Right forelimb (tissue), 1 donor: ENCODE measurements around the gene SCNM1.
"Not testable (repeated sequence)": the region's sequence is repeated elsewhere in the genome, so short reads cannot be mapped to it uniquely, and the experiment has no call there.

Source experiments
- DNase-seq: peaks from one replicate; pipeline ENCODE4 v3.0.0-alpha.2; 2018

The SCNM1 gene

DNA sequence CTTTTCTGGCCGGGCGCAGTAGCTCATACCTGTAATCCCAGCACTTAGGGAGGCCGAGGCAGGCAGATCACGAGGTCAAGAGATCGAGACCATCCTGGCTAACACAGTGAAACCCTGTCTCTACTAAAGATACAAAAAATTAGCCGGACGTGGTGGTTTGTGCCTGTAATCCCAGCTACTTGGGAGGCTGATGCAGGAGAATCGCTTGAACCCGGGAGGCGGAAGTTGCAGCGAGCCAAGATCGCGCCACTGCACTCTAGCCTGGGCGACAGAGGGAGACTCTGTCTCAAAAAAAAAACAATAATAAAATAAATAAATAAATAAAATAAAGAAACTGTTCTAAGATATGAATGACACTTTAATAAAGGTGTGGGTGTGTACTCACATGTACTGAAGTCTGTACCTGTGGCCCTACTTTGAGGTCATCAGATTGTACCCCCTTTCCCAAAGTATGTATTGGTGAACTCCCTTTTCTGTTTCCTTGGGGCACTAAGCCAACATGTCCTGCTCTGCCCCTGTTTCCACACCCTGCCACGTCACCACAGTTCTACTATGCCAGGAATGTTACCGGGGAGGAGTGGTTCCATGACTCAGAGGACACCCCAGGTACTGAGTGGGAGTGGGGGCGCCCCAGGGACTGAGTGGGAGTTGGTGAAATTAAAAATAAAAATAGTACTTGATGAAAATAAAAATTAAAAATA lies 29.1 kb downstream of the SCNM1 start:
- DNase-seq = not testable (repeated sequence)

DNA sequence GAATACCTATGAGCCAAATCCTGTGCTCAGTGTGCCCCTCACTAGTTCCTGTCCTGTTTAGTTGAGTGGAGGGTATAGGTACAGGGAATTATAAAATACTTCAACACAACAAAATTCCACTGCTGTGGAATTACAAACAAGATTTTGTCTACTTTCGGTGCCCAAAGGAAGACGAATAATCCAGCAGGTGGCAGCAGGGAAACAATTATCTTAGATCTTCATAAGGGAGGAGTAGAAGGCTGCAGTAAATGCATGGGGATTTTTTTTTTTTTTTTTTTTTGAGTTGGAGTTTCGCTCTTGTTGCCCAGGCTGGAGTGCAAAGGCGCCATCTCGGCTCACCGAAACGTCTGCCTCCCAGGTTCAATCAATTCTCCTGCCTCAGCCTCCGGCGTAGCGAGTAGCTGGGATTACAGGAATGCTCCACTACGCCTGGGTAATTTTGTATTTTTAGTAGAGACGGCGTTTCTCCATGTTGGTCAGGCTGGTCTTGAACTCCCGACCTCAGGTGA lies 30.4 kb downstream of the SCNM1 start:
- peak; percentile 52 for DNase-seq

DNA sequence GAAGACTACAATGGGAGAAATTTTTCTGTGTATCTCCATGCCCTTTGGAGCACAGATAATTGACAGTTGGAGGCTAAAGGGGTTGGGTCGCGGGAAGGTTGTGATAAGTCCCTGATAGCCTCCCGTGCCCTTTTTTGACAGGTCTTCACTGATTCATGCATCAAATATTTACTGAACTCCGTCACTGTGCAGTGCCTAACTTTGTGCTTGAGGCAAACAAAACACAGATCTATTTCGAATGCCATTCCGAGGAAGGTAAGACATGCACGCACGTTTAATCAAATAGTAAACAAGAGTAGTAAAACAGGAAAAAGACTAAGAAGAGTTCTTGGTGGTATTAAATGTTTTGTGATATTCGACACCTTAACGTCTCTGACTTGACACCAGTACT lies 31.9 kb downstream of the SCNM1 start:
- DNase-seq = peak; percentile 44

DNA sequence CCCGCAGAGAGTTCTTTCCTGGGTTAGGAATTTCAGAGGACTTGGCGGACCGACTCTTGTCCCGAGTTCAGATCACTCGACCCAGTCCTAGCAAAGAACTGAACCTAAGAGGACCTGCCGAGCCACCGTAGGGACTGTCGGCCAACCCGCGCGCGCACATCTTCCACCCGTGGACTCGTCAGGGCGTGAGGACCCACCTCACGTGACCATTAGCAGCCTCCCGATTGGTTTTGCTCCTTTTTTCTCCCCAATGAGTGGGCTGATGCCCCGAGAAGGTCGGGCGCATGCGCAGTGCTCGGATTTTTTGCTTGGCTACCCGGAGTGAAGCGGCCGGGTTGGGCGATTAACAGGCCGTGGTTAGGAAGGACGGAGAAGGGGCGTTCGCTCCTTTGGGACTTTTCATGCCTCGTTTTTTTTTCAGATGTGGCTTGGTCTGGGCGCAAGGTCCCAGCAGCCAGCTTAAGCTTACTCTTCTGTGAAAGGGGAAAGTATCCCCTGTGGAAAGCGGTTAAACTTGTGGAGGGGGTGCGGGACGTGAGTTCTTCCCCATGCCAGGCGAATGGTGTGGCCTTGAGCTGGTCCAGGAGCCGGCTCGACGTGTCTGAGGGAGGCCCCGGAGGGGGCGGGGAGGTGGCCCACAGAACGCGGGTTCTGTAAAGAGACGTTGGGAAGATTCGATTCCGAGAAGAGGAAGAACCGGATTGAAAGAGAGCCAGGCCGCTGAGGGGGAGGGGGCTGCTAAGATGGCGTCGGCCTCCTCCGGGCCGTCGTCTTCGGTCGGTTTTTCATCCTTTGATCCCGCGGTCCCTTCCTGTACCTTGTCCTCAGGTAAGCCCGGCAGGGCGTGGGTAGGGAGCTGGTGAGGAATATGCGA lies 32.5 kb downstream of the SCNM1 start, which contains the start of gene PIP5K1A:
Gene PIP5K1A, plus strand, starts transcription at position 299 of the 874 bp plus-strand sequence. Its CDS starts 445 bp downstream, at position 744.
- DNase-seq = peak; percentile 98

DNA sequence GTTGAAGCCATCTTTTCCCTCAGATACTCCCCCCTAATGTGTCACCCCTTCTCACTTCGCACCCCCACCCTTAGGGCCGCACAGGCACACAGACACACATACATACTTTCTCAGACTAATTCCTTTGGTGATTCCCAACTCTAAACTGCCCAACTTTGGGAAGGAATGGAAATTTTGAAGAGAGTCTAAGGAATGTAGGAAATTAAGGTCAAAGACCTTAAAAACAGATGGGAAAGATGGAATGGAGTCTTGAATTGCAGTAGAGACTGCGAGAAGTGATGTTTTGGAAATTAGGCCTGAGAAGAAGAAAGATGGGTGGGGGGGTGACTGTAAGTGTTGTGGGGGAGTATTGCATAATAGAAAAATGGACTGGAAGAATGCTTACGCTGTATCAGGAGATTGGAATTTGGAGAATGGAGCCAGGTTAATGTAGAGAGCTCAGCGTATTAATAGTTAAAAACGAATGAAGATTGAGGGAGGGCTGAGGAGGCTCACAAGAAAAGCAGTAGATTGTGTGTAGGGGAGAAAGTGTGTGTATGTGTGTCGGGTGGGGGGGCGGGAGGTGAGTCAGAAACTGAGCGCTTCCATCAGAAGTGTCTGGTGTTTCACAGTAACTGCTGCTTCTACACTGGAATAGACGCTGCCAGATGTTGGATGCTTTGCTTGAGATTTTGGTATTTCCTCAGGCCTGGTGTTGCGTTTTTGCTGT lies 34.1 kb downstream of the SCNM1 start:
- DNase-seq = no peak

DNA sequence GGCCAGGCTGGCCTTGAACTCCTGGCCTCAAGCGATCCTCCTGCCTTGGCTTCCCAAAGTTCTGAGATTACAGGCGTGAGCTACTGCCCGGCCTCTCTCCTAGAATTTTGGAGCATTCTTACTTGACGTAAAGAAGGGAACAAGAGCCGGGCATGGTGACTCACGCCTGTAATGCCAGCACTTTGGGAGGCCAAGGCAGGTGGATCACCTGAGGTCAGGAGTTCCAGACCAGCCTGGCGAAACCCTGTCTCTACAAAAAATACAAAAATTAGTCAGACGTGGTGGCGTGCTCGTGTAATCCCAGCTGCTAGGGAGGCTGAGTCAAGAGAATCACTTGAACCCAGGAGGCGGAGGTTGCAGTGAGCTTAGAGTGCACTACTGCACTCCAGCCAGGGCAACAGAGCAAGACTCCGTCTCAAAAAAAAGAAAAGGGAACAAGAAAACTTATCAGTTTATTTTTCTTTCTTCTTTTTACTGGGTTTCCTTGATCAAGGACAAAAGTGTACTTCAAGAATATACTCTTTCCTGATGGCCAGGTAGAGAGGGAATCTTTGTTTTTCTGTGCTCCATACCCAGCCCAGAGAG lies 39.5 kb downstream of the SCNM1 start:
- DNase-seq = not testable (repeated sequence)

DNA sequence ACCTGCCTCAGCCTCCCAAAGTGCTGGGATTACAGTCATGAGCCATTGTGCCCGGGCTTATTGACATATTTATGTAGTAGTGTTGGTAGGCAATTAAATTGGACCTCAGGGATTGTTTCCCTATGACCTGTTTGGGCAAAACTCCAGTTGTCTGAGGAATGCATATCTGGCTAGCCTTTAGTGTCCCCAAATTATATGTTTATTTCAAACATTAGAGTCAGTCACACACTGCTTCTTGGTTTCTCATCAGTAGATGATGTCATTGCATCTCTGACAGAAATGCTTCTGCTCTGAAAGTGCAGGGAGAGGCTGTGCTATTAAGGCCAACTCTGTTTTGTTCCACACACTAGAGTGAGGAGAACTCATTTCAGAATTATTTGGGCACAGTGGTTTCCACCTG lies 44.9 kb downstream of the SCNM1 start:
- DNase-seq = no peak

DNA sequence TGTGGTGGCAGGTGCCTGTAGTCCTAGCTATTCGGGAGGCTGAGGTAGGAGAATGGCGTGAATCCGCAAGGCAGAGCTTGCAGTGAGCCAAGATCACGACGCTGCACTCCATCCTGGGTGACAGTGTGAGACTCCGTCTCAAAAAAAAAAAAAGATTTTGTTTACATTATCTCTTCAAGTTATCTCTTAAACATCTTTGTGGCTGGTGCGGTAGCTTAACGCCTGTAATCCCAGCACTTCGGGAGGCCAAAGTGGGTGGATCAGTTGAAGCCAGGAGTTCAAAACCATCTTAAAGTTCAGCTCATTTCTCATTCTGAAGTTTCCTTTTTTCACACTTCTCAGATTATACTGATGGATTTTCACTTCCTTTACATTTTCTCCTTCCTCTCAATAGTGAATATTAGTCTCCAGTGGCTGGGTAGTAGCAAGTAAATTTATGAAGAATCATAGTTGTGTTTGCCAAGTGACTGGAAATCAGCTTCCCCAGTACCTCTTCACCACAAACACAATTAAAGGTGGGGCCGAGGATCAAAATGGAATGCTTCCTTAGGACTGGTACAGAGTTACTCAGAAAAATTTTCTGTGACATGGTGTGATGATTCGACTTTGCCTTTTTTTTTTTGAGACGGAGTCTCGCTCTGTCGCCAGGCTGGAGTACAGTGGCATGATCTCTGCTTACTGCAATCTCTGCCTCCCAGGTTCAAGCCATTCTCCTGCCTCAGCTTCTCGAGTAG lies 46.2 kb downstream of the SCNM1 start:
- no peak for DNase-seq

DNA sequence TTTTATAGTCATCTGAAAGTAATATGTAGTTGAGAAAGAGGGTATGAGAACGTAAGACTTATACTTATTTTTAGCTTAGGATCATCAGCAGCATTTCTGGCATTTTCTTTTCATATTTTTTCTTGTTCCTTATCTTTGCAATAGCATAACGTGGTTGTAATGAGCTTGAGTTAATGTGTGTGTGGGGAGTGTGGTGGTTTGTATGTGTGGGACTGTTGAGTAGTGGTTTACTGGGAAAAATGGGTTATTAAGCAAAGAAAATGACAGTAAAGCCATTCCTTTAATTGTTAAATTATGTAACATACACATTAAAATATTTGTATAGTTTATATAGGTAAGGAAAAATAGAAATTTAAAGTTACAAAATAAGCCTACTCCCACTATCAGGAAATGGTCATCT lies 47.6 kb downstream of the SCNM1 start:
- DNase-seq = no peak
